ENCODE data around the gene SLC5A11. TPM values are rescaled to one million over a fixed set of nuclear protein-coding genes. Genes with fewer than 3 reads are reported as not detected.

Gene SLC5A11
- total RNA-seq, 1 donor from 2014 or later: 0.22 TPM

DNA sequence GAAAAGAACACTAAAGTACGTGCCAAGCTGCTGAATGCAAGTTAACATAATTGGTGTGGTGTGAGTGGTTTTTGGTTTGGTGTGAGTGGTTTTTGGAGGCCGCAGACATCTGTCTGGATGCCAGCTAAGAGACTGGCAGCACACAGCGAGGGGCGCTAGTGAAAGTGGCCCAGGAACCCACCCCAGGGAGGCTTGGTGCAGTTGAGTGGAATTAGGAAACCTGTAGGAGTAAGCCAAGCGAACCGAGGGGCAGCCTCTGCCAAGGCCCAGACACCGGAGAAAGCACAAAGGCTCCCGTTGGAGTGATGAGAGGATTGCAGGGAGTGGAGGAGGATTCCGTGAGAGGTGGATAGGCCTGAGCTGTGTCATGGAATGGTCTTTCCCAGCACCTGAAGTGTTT is 24.6 kb upstream of the SLC5A11 start:
- H3K9me3 Mint-ChIP-seq: no peaks in the 10 kb centered on the region
- H3K4me3 Mint-ChIP-seq: no peak overlapping the region
- no peaks in the 10 kb centered on the region for H3K4me1 Mint-ChIP-seq
- TF ChIP-seq, protein P1, sequence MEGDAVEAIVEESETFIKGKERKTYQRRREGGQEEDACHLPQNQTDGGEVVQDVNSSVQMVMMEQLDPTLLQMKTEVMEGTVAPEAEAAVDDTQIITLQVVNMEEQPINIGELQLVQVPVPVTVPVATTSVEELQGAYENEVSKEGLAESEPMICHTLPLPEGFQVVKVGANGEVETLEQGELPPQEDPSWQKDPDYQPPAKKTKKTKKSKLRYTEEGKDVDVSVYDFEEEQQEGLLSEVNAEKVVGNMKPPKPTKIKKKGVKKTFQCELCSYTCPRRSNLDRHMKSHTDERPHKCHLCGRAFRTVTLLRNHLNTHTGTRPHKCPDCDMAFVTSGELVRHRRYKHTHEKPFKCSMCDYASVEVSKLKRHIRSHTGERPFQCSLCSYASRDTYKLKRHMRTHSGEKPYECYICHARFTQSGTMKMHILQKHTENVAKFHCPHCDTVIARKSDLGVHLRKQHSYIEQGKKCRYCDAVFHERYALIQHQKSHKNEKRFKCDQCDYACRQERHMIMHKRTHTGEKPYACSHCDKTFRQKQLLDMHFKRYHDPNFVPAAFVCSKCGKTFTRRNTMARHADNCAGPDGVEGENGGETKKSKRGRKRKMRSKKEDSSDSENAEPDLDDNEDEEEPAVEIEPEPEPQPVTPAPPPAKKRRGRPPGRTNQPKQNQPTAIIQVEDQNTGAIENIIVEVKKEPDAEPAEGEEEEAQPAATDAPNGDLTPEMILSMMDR (IDR thresholded peaks at IDR 0.05; ENCODE audit: unreplicated experiment): no peak
- H3K27me3 Mint-ChIP-seq (ENCODE audit: low read depth): no peaks in the 10 kb centered on the region
- DNase-seq (ENCODE audit: low spot score in 2 of 2, unreplicated experiment in 2 of 2): no peak
- peak overlapping the region; percentile 18 for H3K27ac Mint-ChIP-seq
- H3K36me3 Mint-ChIP-seq: peaks cover 50% of the 10 kb centered on the region

DNA sequence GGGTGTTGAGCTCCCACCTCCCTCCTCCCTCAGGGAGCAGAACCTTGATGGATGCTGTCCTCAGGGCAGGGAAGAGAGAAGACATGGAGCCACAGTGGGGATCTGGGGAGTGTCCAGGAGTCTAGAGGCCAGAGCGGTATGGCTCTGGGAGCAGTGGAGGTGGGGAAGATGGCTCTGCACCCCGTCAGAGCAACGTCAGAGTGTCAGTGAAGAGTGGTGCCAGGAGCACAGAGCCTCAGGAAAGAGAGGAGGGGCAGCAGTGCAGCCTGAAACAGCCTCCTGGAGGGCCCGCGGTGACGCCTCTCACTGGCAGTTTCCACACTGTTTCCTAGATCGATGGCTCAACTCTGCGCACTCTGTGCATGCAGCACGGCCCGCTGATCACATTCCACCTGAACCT is 23.2 kb upstream of the SLC5A11 start:
- DNase-seq (ENCODE audit: low spot score in 2 of 2, unreplicated experiment in 2 of 2): no peak
- H3K4me1 Mint-ChIP-seq: no peaks in the 10 kb centered on the region
- H3K27ac Mint-ChIP-seq: peak overlapping the region; percentile 44
- H3K27me3 Mint-ChIP-seq (ENCODE audit: low read depth): no peaks in the 10 kb centered on the region
- TF ChIP-seq, protein P1 (IDR thresholded peaks at IDR 0.05; ENCODE audit: unreplicated experiment): no peak
- H3K36me3 Mint-ChIP-seq: peaks cover 54% of the 10 kb centered on the region
- no peaks in the 10 kb centered on the region for H3K9me3 Mint-ChIP-seq
- no peak overlapping the region for H3K4me3 Mint-ChIP-seq

DNA sequence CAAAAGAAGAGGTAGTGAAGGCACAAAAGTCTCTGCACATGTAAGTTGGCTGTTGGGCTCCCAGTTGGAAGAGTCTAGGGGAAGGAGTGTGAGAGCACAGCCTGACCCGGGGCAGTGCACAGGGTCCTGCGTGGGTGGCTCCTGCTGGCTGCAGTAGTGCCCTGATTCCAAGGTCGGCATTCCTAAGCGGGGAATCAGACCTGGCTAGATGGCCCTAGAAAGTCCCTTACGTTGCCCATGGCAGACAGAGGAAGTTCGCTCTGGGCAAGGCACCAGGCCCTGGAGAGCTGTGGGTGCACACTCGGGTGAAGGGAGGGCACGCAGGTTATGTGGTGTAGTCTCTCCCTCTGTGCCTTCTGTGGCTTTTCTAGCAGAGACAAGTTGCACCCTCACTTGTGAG is 22.8 kb upstream of the SLC5A11 start:
- no peaks in the 10 kb centered on the region for H3K4me1 Mint-ChIP-seq
- no peak overlapping the region for H3K27ac Mint-ChIP-seq
- H3K27me3 Mint-ChIP-seq (ENCODE audit: low read depth): no peaks in the 10 kb centered on the region
- no peak overlapping the region for H3K4me3 Mint-ChIP-seq
- peaks cover 51% of the 10 kb centered on the region for H3K36me3 Mint-ChIP-seq
- TF ChIP-seq, protein P1 (IDR thresholded peaks at IDR 0.05; ENCODE audit: unreplicated experiment): no peak
- H3K9me3 Mint-ChIP-seq: no peaks in the 10 kb centered on the region
- DNase-seq (ENCODE audit: low spot score in 2 of 2, unreplicated experiment in 2 of 2): no peak

DNA sequence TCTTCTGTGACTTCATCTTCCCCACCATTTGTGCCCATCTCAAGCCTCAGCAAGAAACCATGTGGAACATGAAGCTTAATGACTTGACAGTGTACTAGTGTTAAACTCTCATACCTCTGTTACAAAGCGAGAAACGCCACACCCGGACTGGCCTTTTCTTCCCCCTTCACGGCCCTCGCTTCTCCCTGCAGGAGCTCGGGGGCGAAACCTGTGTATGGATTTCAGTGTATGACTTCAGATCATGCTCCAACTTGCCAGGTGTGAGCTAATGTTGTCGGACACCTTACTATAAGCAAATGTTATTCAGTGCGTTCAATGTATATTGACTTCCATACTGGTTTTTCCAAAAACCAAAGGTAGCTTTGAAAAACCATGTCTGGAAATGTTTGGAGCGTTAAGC is 20.1 kb upstream of the SLC5A11 start:
- TF ChIP-seq, protein P1 (IDR thresholded peaks at IDR 0.05; ENCODE audit: unreplicated experiment): no peak
- Mint-ChIP-seq H3K9me3 (no peaks in the 10 kb centered on the region), H3K36me3 (peaks cover 30% of the 10 kb centered on the region), H3K27me3 (ENCODE audit: low read depth) (no peaks in the 10 kb centered on the region), H3K4me1 (no peaks in the 10 kb centered on the region), H3K27ac (no peak overlapping the region), H3K4me3 (no peak overlapping the region)
- DNase-seq (ENCODE audit: low spot score in 2 of 2, unreplicated experiment in 2 of 2): no peak

DNA sequence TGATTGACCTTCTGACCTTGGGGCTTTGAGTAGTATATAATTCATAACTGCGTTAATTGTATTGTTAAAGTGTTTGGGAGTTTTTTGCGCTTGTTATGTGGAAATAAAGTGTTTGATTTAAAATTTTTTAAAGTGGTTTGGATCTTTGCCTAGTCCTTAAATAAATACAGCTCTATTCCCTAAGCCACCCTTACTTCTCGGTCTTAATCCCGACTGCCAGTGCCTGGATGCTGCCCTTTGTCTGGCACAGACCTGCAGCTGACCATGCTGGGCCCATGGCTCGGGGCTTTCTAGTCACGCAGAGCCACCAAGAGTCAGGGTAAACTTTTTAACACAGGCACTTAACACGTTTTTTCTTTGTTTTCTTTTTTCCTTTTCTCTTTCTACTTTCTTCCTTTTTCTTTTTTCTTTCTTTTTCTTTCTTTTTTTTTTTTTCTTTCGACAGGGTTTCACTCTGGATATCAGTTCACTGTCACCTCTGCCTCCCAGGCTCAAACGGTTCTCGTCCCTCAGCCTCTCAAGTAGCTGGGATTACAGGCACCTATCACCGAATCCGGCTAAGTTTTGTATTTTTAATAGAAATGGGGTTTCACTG is 19.6 kb upstream of the SLC5A11 start:
- H3K27me3 Mint-ChIP-seq (ENCODE audit: low read depth): no peaks in the 10 kb centered on the region
- H3K9me3 Mint-ChIP-seq: no peaks in the 10 kb centered on the region
- H3K4me1 Mint-ChIP-seq: no peaks in the 10 kb centered on the region
- no peak overlapping the region for H3K27ac Mint-ChIP-seq
- TF ChIP-seq, protein P1 (IDR thresholded peaks at IDR 0.05; ENCODE audit: unreplicated experiment): no peak
- no peak overlapping the region for H3K4me3 Mint-ChIP-seq
- no peak for DNase-seq (ENCODE audit: low spot score in 2 of 2, unreplicated experiment in 2 of 2)
- peaks cover 30% of the 10 kb centered on the region for H3K36me3 Mint-ChIP-seq

Data from mesothelial cell of epicardium (in vitro differentiated cells).